ENCODE measurements around the gene TNFRSF4.

Gene TNFRSF4

GRCh38 chr1:1259540-1259939, 45.6 kb upstream of the TNFRSF4 start:
- H3K27me3 ChIP-seq: no peaks in the 10 kb centered on the region
- no peak for DNase-seq
- peaks cover 71% of the 10 kb centered on the region for H3K36me3 ChIP-seq
- H3K4me1 ChIP-seq: no peaks in the 10 kb centered on the region
- TF ChIP-seq CTCF (IDR thresholded peaks at IDR 0.05; ENCODE audit: low read depth, low read length): no peak
- no peaks in the 10 kb centered on the region for H3K9me3 ChIP-seq
- no peak overlapping the region for H3K4me3 ChIP-seq (ENCODE audit: low read depth, low read length)

- Histone ChIP-seq H3K9me3 (no peaks in the 10 kb centered on the region), H3K4me1 (no peaks in the 10 kb centered on the region), H3K36me3 (peaks cover 71% of the 10 kb centered on the region), H3K4me3 (ENCODE audit: low read depth, low read length) (no peak overlapping the region), H3K27me3 (no peaks in the 10 kb centered on the region)
- TF ChIP-seq CTCF (IDR thresholded peaks at IDR 0.05; ENCODE audit: low read depth, low read length): no peak
- no peak for DNase-seq
These were observed 45.2 kb upstream of the TNFRSF4 start for GRCh38 chr1:1259119-1259488.

- TF ChIP-seq CTCF (IDR thresholded peaks at IDR 0.05; ENCODE audit: low read depth, low read length): no peak
- Histone ChIP-seq H3K4me1 (no peaks in the 10 kb centered on the region), H3K4me3 (ENCODE audit: low read depth, low read length) (no peak overlapping the region), H3K27me3 (no peaks in the 10 kb centered on the region), H3K36me3 (peaks cover 64% of the 10 kb centered on the region), H3K9me3 (no peaks in the 10 kb centered on the region)
- no peak for DNase-seq
These were observed 43.3 kb upstream of the TNFRSF4 start for GRCh38 chr1:1256956-1257871.

- TF ChIP-seq CTCF (IDR thresholded peaks at IDR 0.05; ENCODE audit: low read depth, low read length): no peak
- H3K9me3 ChIP-seq: no peaks in the 10 kb centered on the region
- peaks cover 52% of the 10 kb centered on the region for H3K36me3 ChIP-seq
- H3K27me3 ChIP-seq: no peaks in the 10 kb centered on the region
- no peaks in the 10 kb centered on the region for H3K4me1 ChIP-seq
- no peak overlapping the region for H3K4me3 ChIP-seq (ENCODE audit: low read depth, low read length)
- no peak for DNase-seq
These were observed 41.7 kb upstream of the TNFRSF4 start for GRCh38 chr1:1255611-1256010.

- no peak for TF ChIP-seq CTCF (IDR thresholded peaks at IDR 0.05; ENCODE audit: low read depth, low read length)
- no peaks in the 10 kb centered on the region for H3K27me3 ChIP-seq
- no peak overlapping the region for H3K4me3 ChIP-seq (ENCODE audit: low read depth, low read length)
- peaks cover 46% of the 10 kb centered on the region for H3K36me3 ChIP-seq
- H3K4me1 ChIP-seq: no peaks in the 10 kb centered on the region
- no peaks in the 10 kb centered on the region for H3K9me3 ChIP-seq
- DNase-seq: no peak
These were observed 41.1 kb upstream of the TNFRSF4 start for GRCh38 chr1:1255078-1255477.

- Histone ChIP-seq H3K4me3 (ENCODE audit: low read depth, low read length) (no peak overlapping the region), H3K36me3 (peaks cover 42% of the 10 kb centered on the region), H3K27me3 (no peaks in the 10 kb centered on the region), H3K4me1 (no peaks in the 10 kb centered on the region), H3K9me3 (no peaks in the 10 kb centered on the region)
- TF ChIP-seq CTCF (IDR thresholded peaks at IDR 0.05; ENCODE audit: low read depth, low read length): no peak
- DNase-seq: no peak
These were observed 40.7 kb upstream of the TNFRSF4 start for GRCh38 chr1:1254667-1254998.
